ENCODE results near the gene AXIN2.
A peak's percentile ranks its signal among the peaks of the same experiment; 100 is the strongest.

AXIN2 gene

GRCh38 chr17:65584604-65585521 is 23.4 kb upstream of the AXIN2 start:
- no peak for DNase-seq (ENCODE audit: low spot score)

GRCh38 chr17:65583921-65584603 is 22.6 kb upstream of the AXIN2 start:
- no peak for DNase-seq (ENCODE audit: low spot score)

- DNase-seq (ENCODE audit: low spot score): no peak
These were observed 15.5 kb upstream of the AXIN2 start for GRCh38 chr17:65576939-65577338.

GRCh38 chr17:65573282-65573602 is 11.8 kb upstream of the AXIN2 start:
- DNase-seq (ENCODE audit: low spot score): no peak

- no peak for DNase-seq (ENCODE audit: low spot score)
These were observed 11.3 kb upstream of the AXIN2 start for GRCh38 chr17:65572581-65573281.

GRCh38 chr17:65572186-65572580 is 10.7 kb upstream of the AXIN2 start:
- DNase-seq (ENCODE audit: low spot score): no peak

GRCh38 chr17:65568918-65569317 is 7.5 kb upstream of the AXIN2 start:
- DNase-seq (ENCODE audit: low spot score): no peak

- no peak for DNase-seq (ENCODE audit: low spot score)
These were observed 6.1 kb upstream of the AXIN2 start for GRCh38 chr17:65567566-65567965.

- DNase-seq (ENCODE audit: low spot score): no peak
These were observed 4.1 kb upstream of the AXIN2 start for GRCh38 chr17:65565559-65565958.

- DNase-seq (ENCODE audit: low spot score): no peak
These were observed 3.3 kb upstream of the AXIN2 start for GRCh38 chr17:65564793-65565192.

GRCh38 chr17:65562206-65562531 is 721 bp upstream of the AXIN2 start:
- no peak for DNase-seq (ENCODE audit: low spot score)

- peak; percentile 89 for DNase-seq (ENCODE audit: low spot score)
These were observed 608 bp downstream of the AXIN2 start for GRCh38 chr17:65560628-65561451.

- DNase-seq (ENCODE audit: low spot score): peak; percentile 84
These were observed 1.4 kb downstream of the AXIN2 start for GRCh38 chr17:65559804-65560627.

- DNase-seq (ENCODE audit: low spot score): no peak
These were observed 2.0 kb downstream of the AXIN2 start for GRCh38 chr17:65559461-65559803.

- DNase-seq (ENCODE audit: low spot score): peak; percentile 73
These were observed 2.6 kb downstream of the AXIN2 start for GRCh38 chr17:65558683-65559460.

- no peak for DNase-seq (ENCODE audit: low spot score)
These were observed 3.2 kb downstream of the AXIN2 start for GRCh38 chr17:65558311-65558682.

GRCh38 chr17:65557349-65558310 is 3.8 kb downstream of the AXIN2 start:
- DNase-seq (ENCODE audit: low spot score): no peak

GRCh38 chr17:65556910-65557348 is 4.5 kb downstream of the AXIN2 start:
- no peak for DNase-seq (ENCODE audit: low spot score)
